ENCODE data around the gene B9D1.

DNA sequence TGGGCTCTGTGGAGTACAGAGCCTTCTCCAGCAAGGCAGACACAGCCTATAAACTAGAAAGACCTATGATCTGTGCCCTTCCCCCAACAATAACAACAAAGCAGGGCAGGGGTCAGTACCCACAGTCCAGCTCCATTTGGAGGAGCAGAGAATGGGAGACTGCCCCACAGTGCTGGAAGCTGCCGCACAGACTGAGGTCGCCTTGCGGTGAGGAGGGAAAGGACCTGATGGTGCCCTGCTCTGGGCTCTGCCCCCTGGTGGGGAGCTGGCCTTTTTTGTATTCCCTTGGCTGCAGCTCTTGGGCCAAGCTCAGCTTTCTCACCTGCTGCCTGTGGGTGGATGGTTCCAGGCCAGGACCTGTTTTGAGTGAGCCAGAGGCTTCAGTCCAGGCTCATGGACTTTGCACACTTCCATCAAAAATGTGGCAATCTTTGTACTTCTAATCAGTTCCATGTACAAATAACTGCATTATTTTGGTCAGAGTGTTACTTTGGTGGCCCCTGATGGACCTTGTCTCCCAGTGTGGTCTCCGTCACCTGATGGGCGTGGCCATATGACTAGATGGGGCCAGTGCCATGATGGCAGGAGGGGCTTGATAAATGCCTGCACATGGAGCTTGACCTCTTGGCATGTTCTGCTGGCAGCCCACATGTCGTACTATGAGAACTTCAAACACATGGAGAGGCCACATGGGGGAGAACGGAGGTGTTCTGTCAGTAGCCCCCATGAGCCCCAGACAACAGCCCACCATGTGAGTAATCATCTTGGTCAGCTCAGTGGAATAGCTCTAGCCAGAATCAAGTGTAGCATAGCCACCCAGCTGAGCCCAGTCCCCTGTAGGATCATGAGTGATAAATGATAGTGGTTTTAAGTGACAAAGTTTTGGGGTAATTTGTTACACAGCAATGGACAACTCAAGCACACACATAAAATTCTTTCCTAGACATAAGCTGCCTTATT lies 24.2 kb downstream of the B9D1 start:
- TF ChIP-seq HDGF (IDR thresholded peaks at IDR 0.05; ENCODE audit: borderline replicate concordance) (no peak), BHLHE40 (IDR thresholded peaks at IDR 0.05; ENCODE audit: borderline replicate concordance) (no peak), SP1 (IDR thresholded peaks at IDR 0.05) (no peak), CTBP1 (IDR thresholded peaks at IDR 0.05; ENCODE audit: borderline replicate concordance) (no peak), ARNT (IDR thresholded peaks at IDR 0.05) (no peak), ELF4 (IDR thresholded peaks at IDR 0.05) (no peak), SUZ12 (IDR thresholded peaks at IDR 0.05) (no peak)
- TF ChIP-seq, protein P1, sequence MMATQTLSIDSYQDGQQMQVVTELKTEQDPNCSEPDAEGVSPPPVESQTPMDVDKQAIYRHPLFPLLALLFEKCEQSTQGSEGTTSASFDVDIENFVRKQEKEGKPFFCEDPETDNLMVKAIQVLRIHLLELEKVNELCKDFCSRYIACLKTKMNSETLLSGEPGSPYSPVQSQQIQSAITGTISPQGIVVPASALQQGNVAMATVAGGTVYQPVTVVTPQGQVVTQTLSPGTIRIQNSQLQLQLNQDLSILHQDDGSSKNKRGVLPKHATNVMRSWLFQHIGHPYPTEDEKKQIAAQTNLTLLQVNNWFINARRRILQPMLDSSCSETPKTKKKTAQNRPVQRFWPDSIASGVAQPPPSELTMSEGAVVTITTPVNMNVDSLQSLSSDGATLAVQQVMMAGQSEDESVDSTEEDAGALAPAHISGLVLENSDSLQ (IDR thresholded peaks at IDR 0.05): no peak
